GM12878 (cell line): Measurements from ENCODE around the gene CDC14C. TPM values are rescaled to one million over a fixed set of nuclear protein-coding genes. Genes with fewer than 3 reads are reported as not detected.

Experiments used
- MYB ChIP-seq: fragments of 150-350 bp; IDR thresholded peaks from 2 replicates; pipeline ENCODE4 v1.6.1; 2014; ENCODE audit warnings: mild to moderate bottlenecking, low read depth, low read length, borderline replicate concordance
- POLR2AphosphoS5 ChIP-seq: IDR thresholded peaks from 2 replicates; pipeline ENCODE4 v1.6.1; 2011; ENCODE audit warnings: mild to moderate bottlenecking, low read length, inconsistent platforms
- ZNF274 ChIP-seq: IDR thresholded peaks from one replicate; pipeline ENCODE4 v1.8.0; 2011; ENCODE audit not compliant: insufficient read length, insufficient read depth
- polyA plus RNA-seq, 11 experiments: library from polyadenylated mRNA; depleted of rRNA in 4 of 11; unstranded in 6 of 11; stranded (reverse) in 5 of 11; fragments of >200 nt; fragmentation: Nextera tagmentation in 4 of 11; fragmentation: Illumina TruSeq in 1 of 11; extraction: Ambion mirVana in 4 of 11; extraction: Trizol in 1 of 11; gene quantifications; 1 replicate in 1 of 11; 2 replicates in 10 of 11; pipeline versions ENCODE4 v1.2.1 to v1.2.3, GENCODE V29; 2011 to 2016; ENCODE audit warnings: inconsistent platforms in 2 of 11, missing spikeins in 2 of 11, low read depth in 1 of 11
- total RNA-seq, 4 experiments: library from RNA; depleted of rRNA in 3 of 4; stranded (reverse); fragments of >200 nt in 3 of 4; fragmentation: Illumina TruSeq in 1 of 4; extraction: Trizol in 1 of 4; gene quantifications; 2 replicates each; pipeline versions ENCODE4 v1.2.1 to v1.2.3, GENCODE V29; 2013 to 2021
- TF ChIP-seq, protein P1 (sequence below): IDR thresholded peaks from 2 replicates; pipeline ENCODE4 v1.6.1; 2011; ENCODE audit warnings: low read depth, low read length, improper control_type of control experiment, borderline replicate concordance
- TF ChIP-seq, protein P2 (sequence below): fragments of 450-650 bp; IDR thresholded peaks from 2 replicates; pipeline ENCODE4 v1.6.1; 2018; ENCODE audit warnings: borderline replicate concordance, mild to moderate bottlenecking; ENCODE audit not compliant: partially characterized antibody
- TF ChIP-seq, protein P3 (sequence below): IDR thresholded peaks from 2 replicates; pipeline ENCODE4 v1.6.1; 2011; ENCODE audit warnings: mild to moderate bottlenecking, low read depth, low read length, moderate library complexity; ENCODE audit not compliant: insufficient replicate concordance
- TF ChIP-seq, protein P4 (sequence below): IDR thresholded peaks from 2 replicates; pipeline ENCODE4 v1.6.1; 2012; ENCODE audit warnings: low read depth, low read length, improper control_type of control experiment

CDC14C gene
- total and polyA plus RNA-seq, 10 of the 15 experiments (the other 5 are each of a cell fraction or from before 2014, with no cell fraction given): 0.03 TPM; not detected in 9

DNA sequence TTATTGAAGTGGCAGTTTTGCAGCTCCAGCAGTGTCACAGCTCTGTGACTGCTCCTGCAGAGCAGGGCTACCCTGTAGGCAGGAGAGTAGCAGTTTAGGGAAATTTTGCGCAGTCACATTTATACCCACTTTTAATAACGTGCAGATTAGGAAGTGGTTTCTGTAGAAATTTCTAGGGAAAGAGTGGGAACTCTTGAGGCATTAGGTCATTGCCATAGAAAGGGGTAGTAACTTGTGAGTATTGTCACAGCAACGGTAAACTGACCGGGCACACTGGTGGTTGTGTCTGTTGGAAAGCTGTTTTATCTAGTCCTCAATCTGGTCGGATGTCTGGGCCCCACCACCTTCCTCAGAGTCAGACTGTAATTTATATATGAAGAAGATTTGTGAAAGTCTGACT, 51.9 kb downstream of the CDC14C start (continued):
- TF ChIP-seq POLR2AphosphoS5 (no peak), ZNF274 (no peak), MYB (no peak)
- TF ChIP-seq, protein P1, sequence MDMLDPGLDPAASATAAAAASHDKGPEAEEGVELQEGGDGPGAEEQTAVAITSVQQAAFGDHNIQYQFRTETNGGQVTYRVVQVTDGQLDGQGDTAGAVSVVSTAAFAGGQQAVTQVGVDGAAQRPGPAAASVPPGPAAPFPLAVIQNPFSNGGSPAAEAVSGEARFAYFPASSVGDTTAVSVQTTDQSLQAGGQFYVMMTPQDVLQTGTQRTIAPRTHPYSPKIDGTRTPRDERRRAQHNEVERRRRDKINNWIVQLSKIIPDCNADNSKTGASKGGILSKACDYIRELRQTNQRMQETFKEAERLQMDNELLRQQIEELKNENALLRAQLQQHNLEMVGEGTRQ: no peak
- TF ChIP-seq, protein P2, sequence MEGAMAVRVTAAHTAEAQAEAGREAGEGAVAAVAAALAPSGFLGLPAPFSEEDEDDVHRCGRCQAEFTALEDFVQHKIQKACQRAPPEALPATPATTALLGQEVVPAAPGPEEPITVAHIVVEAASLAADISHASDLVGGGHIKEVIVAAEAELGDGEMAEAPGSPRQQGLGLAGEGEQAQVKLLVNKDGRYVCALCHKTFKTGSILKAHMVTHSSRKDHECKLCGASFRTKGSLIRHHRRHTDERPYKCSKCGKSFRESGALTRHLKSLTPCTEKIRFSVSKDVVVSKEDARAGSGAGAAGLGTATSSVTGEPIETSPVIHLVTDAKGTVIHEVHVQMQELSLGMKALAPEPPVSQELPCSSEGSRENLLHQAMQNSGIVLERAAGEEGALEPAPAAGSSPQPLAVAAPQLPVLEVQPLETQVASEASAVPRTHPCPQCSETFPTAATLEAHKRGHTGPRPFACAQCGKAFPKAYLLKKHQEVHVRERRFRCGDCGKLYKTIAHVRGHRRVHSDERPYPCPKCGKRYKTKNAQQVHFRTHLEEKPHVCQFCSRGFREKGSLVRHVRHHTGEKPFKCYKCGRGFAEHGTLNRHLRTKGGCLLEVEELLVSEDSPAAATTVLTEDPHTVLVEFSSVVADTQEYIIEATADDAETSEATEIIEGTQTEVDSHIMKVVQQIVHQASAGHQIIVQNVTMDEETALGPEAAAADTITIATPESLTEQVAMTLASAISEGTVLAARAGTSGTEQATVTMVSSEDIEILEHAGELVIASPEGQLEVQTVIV: no peak
- TF ChIP-seq, protein P3, sequence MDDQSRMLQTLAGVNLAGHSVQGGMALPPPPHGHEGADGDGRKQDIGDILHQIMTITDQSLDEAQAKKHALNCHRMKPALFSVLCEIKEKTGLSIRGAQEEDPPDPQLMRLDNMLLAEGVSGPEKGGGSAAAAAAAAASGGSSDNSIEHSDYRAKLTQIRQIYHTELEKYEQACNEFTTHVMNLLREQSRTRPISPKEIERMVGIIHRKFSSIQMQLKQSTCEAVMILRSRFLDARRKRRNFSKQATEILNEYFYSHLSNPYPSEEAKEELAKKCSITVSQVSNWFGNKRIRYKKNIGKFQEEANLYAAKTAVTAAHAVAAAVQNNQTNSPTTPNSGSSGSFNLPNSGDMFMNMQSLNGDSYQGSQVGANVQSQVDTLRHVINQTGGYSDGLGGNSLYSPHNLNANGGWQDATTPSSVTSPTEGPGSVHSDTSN: no peak
- TF ChIP-seq, protein P4, sequence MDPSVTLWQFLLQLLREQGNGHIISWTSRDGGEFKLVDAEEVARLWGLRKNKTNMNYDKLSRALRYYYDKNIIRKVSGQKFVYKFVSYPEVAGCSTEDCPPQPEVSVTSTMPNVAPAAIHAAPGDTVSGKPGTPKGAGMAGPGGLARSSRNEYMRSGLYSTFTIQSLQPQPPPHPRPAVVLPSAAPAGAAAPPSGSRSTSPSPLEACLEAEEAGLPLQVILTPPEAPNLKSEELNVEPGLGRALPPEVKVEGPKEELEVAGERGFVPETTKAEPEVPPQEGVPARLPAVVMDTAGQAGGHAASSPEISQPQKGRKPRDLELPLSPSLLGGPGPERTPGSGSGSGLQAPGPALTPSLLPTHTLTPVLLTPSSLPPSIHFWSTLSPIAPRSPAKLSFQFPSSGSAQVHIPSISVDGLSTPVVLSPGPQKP: no peak
